HG03378 (cell line): ENCODE data around the gene ANTXR2.
A peak's percentile ranks its signal among the peaks of the same experiment; 100 is the strongest.

ENCODE experiments used
- ATAC-seq: cut with Tn5 transposase; IDR thresholded peaks from one replicate; pipeline ENCODE4 v1.9.1; 2021; ENCODE audit warnings: mild to moderate bottlenecking, moderate library complexity; ENCODE audit not compliant: unreplicated experiment

ANTXR2 gene

GRCh38 chr4:80069837-80070731 is 2.9 kb downstream of the ANTXR2 start:
- no peak for ATAC-seq

- no peak for ATAC-seq
These were observed 3.8 kb downstream of the ANTXR2 start for GRCh38 chr4:80069108-80069836.

DNA sequence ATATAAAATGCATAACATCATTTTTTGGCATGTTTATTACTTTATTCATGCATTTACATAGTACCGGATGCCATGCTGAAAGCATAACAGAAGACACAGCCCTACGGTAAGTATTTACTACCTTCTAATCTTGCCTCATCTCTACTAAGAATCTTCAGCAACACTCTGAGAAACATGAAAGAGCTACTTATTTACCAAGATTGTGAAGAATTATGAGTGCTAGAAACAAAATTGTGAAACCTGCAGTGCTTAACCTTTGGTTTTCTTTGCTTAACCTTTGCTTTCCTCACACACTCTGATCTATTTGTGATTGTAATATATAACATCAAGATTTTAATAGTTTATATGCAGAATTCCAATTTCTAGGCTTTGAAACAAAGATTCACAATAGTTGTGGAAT is 7.4 kb downstream of the ANTXR2 start:
- ATAC-seq, result no peak

GRCh38 chr4:80062527-80062926 is 10.5 kb downstream of the ANTXR2 start:
- ATAC-seq, result no peak

DNA sequence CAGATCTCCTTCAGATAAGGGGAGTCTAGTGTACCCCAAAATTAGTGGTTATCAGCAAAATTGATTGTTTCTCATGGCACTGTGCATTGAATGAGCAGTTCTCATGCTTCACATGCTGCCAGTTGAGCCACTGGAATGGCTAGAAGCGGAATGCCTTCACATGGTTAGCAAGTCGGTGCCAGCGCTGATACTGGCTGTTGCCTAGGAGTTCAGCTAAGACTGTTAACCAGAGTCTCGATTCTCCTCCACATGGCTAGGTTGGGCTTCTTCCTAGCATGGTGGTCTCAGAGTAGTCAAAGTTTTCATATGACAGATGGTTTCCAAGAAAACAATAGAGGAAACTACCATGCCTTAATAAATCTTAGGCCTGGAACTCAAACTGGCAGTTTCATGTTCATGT is 12.2 kb downstream of the ANTXR2 start:
- ATAC-seq, result no peak

DNA sequence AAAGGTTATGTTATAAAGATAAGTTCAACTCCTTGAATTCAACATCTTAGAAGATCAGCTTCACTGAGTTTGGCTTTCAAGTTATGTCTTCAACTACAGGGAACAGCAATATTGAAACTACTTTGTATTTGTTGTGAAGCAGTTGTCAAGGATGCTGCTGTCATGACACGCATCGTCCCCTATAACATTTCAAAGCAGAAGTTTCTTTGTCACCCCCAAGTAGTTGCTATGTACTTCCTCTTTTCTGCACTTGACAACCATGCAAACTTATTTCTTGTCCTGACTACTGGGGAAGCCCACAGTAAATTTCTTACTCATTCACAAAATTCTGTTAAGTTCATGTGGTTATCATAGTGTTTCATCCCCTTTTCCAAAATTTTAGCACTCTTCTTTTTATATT is 14.3 kb downstream of the ANTXR2 start:
- peak; percentile 99 for ATAC-seq

DNA sequence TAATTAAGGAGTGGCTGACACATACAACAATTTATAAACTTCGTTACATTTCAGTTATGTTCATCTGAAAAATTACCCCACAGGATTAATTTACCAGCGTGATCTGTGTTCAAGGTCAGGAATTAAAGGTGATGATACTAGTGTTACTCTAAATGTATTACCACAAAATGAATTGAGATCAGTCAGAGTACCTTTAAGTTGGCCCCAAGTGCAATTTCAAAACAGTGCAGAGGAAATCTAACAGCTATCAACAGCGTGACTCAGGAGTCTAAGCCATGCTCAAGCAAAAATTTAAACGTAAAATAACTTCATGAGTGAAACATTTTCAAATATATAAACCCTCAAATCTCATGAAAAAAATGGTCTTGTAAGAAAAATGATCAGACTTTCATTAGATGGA is 18.7 kb downstream of the ANTXR2 start:
- no peak for ATAC-seq

GRCh38 chr4:80053140-80053910 is 19.7 kb downstream of the ANTXR2 start:
- ATAC-seq, result no peak

DNA sequence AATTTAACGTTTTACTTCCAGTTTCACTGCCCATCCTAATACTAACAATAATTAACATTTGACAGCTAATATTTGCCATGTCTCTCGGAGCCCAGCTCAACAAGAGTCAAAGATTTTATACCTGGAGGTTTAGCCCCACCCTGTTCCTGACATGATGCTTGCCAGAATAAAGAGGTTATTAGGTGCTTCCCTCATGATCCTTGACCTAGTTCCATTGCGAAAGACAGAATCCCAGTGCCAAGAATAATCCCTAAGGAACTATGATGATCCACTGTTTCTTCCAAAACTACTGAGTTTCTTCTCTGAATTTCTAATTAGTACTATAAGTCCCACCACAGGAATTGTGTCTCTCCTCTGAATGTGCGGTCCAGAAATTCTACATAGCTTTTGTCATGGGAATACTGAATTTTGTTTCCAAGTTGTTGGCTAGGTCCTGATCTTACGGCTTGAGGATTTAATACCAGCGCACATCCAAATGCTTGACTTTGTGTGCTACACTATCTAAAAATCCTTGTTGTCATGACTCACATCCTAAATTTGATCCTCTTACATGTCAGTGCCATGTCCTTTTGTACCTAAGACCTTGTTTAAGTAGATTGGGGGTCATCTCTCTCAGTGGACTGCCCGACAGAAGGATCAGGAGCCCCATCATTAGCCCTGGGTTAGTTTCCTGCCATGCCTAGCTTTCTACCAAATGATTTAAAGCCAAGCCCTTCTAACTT is 23.1 kb downstream of the ANTXR2 start:
- ATAC-seq, result no peak

DNA sequence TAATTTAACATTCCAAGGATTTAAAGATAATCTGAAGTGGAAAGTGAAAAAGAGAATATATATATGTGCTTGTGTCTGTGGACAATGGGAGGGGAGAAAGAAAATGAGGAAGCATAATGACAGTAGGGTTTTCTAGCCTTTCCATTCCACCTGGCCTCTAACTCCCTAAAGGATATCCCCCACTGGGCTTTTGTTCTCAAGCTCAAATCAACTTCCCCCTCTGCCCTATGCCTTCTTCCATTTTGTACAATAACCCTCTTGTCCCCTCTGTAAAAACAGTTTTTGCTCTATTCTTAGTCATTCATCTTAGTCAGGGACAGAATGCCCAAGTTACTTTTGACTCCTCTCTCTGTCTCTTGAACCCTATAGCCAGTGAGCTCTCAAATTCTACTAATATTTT is 23.6 kb downstream of the ANTXR2 start:
- no peak for ATAC-seq

DNA sequence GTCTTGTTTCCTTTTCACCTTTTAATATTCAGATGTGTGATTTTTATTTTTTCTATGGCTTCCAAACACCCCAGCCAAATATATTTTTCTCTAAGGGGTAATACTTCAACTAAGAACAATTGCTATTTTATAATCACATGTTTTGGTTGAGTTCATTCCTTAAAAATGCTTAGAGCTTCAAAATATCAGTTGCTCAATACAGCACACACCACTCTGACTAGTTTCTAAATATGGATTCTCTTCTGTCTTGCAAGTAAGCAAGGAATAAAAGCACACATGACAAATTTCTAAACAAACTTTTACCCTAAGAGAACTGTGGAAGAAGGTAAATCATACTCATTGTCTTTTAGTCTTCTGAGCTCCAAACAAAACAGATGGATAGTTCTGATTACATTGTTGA is 27.2 kb downstream of the ANTXR2 start:
- ATAC-seq, result no peak

DNA sequence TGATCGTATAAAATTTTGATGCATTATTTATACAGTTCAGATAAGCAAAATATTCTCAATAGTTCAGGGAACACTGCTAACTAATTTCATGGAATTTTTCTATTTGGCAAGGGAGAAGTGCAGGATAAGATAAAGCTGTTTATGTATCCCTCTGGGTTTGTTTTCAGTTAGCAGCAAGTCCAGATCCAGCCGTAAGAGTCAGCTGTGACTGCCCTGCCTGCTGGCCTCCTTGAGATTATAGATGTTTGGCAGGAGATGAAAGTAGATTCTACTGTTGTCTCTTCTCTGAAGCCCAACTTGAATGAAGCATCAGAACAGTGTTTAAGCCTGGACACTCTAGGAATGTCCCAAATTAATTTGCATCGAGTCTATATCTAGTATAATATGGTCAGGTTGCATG is 29.5 kb downstream of the ANTXR2 start:
- ATAC-seq, result no peak

DNA sequence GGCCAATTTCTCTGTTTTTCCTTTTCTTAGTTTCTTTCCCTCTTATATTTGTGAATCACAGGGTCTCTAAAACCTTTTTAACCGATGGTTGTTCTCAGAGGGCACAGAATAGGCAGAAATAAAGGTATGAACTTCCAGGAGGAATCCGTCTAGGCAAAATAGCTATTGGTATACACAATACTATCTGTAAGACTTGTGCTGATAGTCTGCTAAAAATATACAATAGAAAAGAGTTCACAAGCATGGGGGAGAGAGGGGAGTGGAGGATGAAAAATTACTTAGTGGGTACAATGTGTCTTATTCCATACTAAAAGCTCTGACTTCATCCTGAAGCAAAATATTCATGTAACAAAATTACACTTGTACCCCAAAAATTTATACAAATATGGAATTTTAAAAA is 30.2 kb downstream of the ANTXR2 start:
- no peak for ATAC-seq

DNA sequence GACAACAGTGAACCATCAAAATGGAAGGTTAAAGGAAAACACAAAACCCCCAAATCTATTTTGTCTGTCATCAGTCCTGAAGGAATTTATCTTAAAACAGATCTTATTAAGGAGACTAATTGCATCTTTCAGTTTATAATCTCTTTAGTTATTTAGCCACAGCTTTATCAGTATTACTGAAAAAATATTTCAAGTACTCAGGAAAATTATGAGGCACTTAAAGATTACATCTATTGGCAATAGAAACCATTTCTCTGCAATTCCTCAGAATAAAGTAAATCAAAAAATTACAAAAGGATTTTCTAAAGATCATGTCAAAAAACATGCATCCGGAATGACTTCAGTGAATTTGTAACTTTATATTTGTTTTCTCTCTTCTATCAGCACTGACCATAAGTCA is 35.2 kb downstream of the ANTXR2 start:
- ATAC-seq, result no peak

- ATAC-seq, result no peak
These were observed 35.9 kb downstream of the ANTXR2 start for GRCh38 chr4:80036949-80037685.

- no peak for ATAC-seq
These were observed 36.7 kb downstream of the ANTXR2 start for GRCh38 chr4:80036306-80036705.

DNA sequence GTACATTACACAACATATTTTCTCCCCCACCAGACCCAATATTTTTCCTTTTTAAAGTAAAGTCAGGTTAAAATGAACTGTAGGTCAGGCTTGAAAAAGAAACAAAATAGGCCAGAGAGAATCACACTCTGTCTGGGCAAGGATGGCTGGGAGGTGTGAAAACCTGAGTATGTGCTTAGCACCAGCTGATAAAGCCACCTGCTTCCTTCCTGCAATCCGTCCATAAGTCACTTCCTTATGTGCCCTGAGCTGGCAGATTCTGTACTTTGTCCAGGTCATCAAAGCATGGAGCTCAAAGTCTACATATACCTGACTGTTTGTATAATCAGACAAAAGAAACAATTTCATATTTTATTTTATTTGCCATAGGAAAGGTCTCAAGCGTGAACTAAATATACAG is 37.7 kb downstream of the ANTXR2 start:
- no peak for ATAC-seq

GRCh38 chr4:80033581-80033980 is 39.4 kb downstream of the ANTXR2 start:
- no peak for ATAC-seq

- no peak for ATAC-seq
These were observed 43.7 kb downstream of the ANTXR2 start for GRCh38 chr4:80029364-80029763.

- ATAC-seq, result no peak
These were observed 45.4 kb downstream of the ANTXR2 start for GRCh38 chr4:80027611-80028010.
